ENCODE data around the gene NSF.
"Not testable (repeated sequence)": the region's sequence is repeated elsewhere in the genome, so short reads cannot be mapped to it uniquely, and the experiment has no call there.

NSF gene

GRCh38 chr17:46791531-46791930 lies 201.1 kb downstream of the NSF start:
- no peak overlapping the region for H3K27ac ChIP-seq
- no peaks in the 10 kb centered on the region for H3K4me1 ChIP-seq (ENCODE audit: control insufficient read depth in 1 of 2, insufficient read depth in 1 of 2, low read depth in 1 of 2, low read length in 1 of 2)
- H3K4me3 ChIP-seq (ENCODE audit: low read depth in 1 of 2, low read length in 1 of 2) = no peak overlapping the region
- H3K9me3 ChIP-seq = no peaks in the 10 kb centered on the region
- TF ChIP-seq, protein P1, sequence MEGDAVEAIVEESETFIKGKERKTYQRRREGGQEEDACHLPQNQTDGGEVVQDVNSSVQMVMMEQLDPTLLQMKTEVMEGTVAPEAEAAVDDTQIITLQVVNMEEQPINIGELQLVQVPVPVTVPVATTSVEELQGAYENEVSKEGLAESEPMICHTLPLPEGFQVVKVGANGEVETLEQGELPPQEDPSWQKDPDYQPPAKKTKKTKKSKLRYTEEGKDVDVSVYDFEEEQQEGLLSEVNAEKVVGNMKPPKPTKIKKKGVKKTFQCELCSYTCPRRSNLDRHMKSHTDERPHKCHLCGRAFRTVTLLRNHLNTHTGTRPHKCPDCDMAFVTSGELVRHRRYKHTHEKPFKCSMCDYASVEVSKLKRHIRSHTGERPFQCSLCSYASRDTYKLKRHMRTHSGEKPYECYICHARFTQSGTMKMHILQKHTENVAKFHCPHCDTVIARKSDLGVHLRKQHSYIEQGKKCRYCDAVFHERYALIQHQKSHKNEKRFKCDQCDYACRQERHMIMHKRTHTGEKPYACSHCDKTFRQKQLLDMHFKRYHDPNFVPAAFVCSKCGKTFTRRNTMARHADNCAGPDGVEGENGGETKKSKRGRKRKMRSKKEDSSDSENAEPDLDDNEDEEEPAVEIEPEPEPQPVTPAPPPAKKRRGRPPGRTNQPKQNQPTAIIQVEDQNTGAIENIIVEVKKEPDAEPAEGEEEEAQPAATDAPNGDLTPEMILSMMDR (IDR thresholded peaks at IDR 0.05) = no peak
- no peaks in the 10 kb centered on the region for H3K36me3 ChIP-seq
- H3K27me3 ChIP-seq = peaks cover 69% of the 10 kb centered on the region

- H3K9me3 ChIP-seq = no peaks in the 10 kb centered on the region
- no peak overlapping the region for H3K4me3 ChIP-seq (ENCODE audit: low read depth in 1 of 2, low read length in 1 of 2)
- H3K27me3 ChIP-seq = peaks cover 72% of the 10 kb centered on the region
- no peaks in the 10 kb centered on the region for H3K36me3 ChIP-seq
- H3K27ac ChIP-seq = no peak overlapping the region
- TF ChIP-seq, protein P1 (IDR thresholded peaks at IDR 0.05) = no peak
- no peaks in the 10 kb centered on the region for H3K4me1 ChIP-seq (ENCODE audit: control insufficient read depth in 1 of 2, insufficient read depth in 1 of 2, low read depth in 1 of 2, low read length in 1 of 2)
These were observed 201.6 kb downstream of the NSF start for GRCh38 chr17:46792071-46792470.

GRCh38 chr17:46793023-46793422 lies 202.6 kb downstream of the NSF start:
- peaks cover 78% of the 10 kb centered on the region for H3K27me3 ChIP-seq
- not testable (repeated sequence) for H3K36me3 ChIP-seq; H3K4me3 ChIP-seq (ENCODE audit: low read depth in 1 of 2, low read length in 1 of 2); H3K27ac ChIP-seq; H3K4me1 ChIP-seq (ENCODE audit: control insufficient read depth in 1 of 2, insufficient read depth in 1 of 2, low read depth in 1 of 2, low read length in 1 of 2); H3K9me3 ChIP-seq

GRCh38 chr17:46793541-46793940 lies 203.1 kb downstream of the NSF start:
- H3K27me3 ChIP-seq = peaks cover 78% of the 10 kb centered on the region
- H3K9me3 ChIP-seq = no peaks in the 10 kb centered on the region
- H3K4me1 ChIP-seq (ENCODE audit: control insufficient read depth in 1 of 2, insufficient read depth in 1 of 2, low read depth in 1 of 2, low read length in 1 of 2) = no peaks in the 10 kb centered on the region
- H3K4me3 ChIP-seq (ENCODE audit: low read depth in 1 of 2, low read length in 1 of 2) = no peak overlapping the region
- TF ChIP-seq, protein P1 (IDR thresholded peaks at IDR 0.05) = no peak
- H3K27ac ChIP-seq = no peak overlapping the region
- no peaks in the 10 kb centered on the region for H3K36me3 ChIP-seq

DNA sequence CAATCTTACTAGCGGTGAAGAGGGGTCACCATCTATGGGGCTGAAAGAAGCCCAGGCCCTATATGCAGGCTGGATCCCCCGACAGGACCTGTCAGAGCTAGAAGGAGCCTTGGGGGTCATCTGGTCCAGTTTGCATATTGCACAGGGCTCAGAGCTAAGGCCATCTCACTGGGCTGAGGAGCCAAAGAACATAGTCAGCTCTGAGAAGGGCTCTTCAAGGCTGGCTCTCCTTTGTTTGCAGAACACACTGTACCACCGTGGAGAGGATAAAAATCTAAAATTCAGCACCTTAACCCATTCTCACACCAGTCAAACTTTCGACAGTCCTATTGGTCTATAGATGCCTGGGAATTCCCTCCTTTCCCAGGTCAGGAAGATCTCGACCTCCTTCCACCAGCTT lies 203.8 kb downstream of the NSF start:
- Histone ChIP-seq H3K27ac (no peak overlapping the region), H3K36me3 (no peaks in the 10 kb centered on the region), H3K9me3 (no peaks in the 10 kb centered on the region), H3K27me3 (peaks cover 78% of the 10 kb centered on the region), H3K4me3 (ENCODE audit: low read depth in 1 of 2, low read length in 1 of 2) (no peak overlapping the region), H3K4me1 (ENCODE audit: control insufficient read depth in 1 of 2, insufficient read depth in 1 of 2, low read depth in 1 of 2, low read length in 1 of 2) (no peaks in the 10 kb centered on the region)
- TF ChIP-seq, protein P1 (IDR thresholded peaks at IDR 0.05) = no peak

DNA sequence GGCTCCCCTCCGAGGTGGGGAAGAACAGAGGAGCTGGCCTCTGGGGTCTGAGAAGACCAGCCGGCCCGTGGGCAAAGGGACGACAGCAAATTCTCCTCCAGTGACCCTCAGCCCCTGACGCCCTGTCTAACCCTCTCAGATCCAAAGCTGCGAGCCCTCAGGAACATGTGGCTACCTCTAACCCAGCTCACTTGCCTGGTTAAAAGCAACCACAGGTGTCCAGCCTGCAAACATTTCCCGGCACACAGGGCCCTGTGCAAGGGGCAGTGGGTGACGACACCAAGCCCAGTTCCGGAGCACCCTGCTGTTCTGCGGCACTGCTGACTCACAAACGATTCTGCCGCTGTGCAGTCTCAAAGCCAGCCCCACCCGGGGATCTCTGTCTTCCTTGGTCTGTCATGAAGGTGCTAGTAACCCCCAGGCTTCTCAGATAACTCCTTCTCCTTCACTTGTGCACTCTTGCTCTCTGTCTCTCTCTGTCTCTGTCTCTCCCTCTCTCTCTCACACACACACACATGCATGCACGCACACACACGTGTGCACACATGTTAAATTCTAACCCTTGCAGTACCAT lies 205.0 kb downstream of the NSF start:
- no peaks in the 10 kb centered on the region for H3K4me1 ChIP-seq (ENCODE audit: control insufficient read depth in 1 of 2, insufficient read depth in 1 of 2, low read depth in 1 of 2, low read length in 1 of 2)
- no peaks in the 10 kb centered on the region for H3K9me3 ChIP-seq
- H3K4me3 ChIP-seq (ENCODE audit: low read depth in 1 of 2, low read length in 1 of 2) = no peak overlapping the region
- no peak overlapping the region for H3K27ac ChIP-seq
- peaks cover 67% of the 10 kb centered on the region for H3K27me3 ChIP-seq
- TF ChIP-seq, protein P1 (IDR thresholded peaks at IDR 0.05) = no peak
- no peaks in the 10 kb centered on the region for H3K36me3 ChIP-seq
